Measurements from ENCODE around the gene CDKN2B-AS1.

Gene CDKN2B-AS1

DNA sequence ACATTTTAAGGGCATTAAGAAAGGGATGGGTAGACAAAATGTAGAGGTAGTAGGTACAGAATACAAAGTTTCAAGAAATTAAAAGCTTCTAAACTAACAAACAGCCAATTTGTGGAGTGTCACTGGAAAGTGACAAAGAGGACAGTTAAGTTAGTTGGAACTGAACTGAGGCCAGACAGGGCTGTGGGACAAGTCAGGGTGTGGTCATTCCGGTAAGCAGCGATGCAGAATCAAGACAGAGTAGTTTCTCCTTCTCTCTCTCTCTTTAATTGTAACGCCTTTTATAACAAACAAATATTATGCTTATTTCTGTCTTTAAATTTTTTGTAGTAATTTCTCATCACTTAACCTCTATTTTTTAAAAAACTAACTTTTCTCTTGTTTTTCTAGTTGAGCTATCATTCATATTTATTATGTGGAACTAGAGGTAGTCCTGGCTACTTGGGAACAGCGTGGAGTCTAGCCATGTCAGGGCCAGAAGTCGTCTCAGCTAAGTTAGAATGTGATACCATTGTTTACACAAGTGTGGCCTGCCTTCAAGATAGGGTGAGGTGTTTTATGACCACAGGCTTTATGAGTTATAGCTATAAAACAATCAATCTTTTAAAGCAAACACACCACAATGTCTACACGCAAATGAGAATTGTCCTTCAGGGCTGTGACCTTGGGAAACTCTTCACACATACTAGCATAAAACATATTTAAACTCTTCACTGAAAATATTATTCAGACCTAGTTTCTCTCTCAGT, 129.8 kb downstream of the CDKN2B-AS1 start:
- TF ChIP-seq Cebpa-rat (IDR thresholded peaks at IDR 0.05): no peak
- Histone ChIP-seq H3K4me2 (no peak overlapping the region), H3K27me3 (no peaks in the 10 kb centered on the region), H3K9ac (no peak overlapping the region), H4K20me1 (no peaks in the 10 kb centered on the region), H3K36me3 (no peaks in the 10 kb centered on the region), H3K27ac (no peak overlapping the region), H3K4me3 (no peak overlapping the region), H3K4me1 (no peaks in the 10 kb centered on the region), H3K9me3 (peaks cover 7% of the 10 kb centered on the region; the same call in 1 of the 2 replicates)

DNA sequence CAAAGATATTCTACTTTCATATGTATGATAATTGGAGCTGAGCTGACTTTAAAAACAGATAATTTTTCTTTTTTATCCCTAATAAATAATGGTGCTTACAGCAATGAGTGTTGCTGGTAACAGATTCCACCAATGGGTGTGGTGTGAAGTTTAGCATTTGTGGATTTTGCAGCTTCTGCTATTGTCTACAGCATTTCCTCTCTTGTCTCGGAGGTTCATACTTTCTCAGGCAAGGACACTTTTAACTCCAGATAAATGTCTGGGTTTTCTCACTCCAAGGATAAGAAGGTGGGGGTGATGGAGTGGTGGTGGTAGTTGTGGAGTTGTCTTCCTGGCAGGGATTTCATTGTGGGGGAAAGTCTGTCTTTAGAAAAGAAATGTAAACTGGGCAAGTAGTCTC, 134.5 kb downstream of the CDKN2B-AS1 start:
- H3K4me1 ChIP-seq: no peaks in the 10 kb centered on the region
- H3K4me2 ChIP-seq: no peak overlapping the region
- no peaks in the 10 kb centered on the region for H3K9me3 ChIP-seq
- H4K20me1 ChIP-seq: no peaks in the 10 kb centered on the region
- H3K27me3 ChIP-seq: no peaks in the 10 kb centered on the region
- TF ChIP-seq Cebpa-rat (IDR thresholded peaks at IDR 0.05): no peak
- no peak overlapping the region for H3K4me3 ChIP-seq
- H3K27ac ChIP-seq: no peak overlapping the region
- H3K36me3 ChIP-seq: no peaks in the 10 kb centered on the region
- no peak overlapping the region for H3K9ac ChIP-seq

DNA sequence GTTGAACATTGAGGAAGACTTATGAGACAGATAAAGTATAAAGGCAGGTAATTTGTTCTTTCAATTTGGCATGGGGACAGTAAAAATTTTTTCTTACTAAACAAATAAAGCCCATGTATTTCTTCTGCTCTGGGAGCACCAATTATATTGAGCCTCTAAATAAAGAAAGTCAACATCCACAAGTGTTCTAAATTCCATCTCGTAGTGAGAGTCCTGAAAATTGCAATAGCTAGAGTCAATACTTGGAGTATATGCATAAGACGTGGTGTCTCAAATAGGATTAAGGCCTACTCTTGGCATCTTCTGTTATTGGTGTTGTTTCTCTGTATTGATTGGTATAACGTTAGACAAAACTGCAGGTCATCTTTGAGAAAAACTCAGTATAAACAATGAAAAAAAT, 135.0 kb downstream of the CDKN2B-AS1 start:
- H3K4me1 ChIP-seq: no peaks in the 10 kb centered on the region
- no peak overlapping the region for H3K4me3 ChIP-seq
- no peak overlapping the region for H3K4me2 ChIP-seq
- no peaks in the 10 kb centered on the region for H4K20me1 ChIP-seq
- H3K27me3 ChIP-seq: no peaks in the 10 kb centered on the region
- H3K9ac ChIP-seq: no peak overlapping the region
- H3K27ac ChIP-seq: no peak overlapping the region
- TF ChIP-seq Cebpa-rat (IDR thresholded peaks at IDR 0.05): no peak
- no peaks in the 10 kb centered on the region for H3K9me3 ChIP-seq
- H3K36me3 ChIP-seq: no peaks in the 10 kb centered on the region

DNA sequence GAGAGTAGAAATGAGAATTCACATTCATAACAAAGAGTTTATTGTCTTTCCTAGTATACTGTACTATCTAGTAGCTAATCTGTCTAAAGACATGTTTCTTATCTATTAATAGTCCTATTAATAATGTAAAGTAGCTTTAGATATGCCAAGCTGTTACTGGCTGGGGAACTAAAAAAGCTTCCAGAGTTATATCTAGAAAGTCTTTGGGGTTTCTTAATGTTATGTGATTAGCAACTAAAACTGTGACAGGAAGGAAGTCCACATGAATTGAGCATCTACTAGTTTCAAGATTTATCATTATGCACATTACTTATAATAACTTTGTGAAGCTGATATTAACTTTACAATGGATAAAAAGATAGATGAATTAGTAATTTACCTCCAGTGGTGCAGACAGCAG, 137.2 kb downstream of the CDKN2B-AS1 start:
- no peak overlapping the region for H3K4me3 ChIP-seq
- H4K20me1 ChIP-seq: no peaks in the 10 kb centered on the region
- no peak overlapping the region for H3K27ac ChIP-seq
- no peaks in the 10 kb centered on the region for H3K36me3 ChIP-seq
- TF ChIP-seq Cebpa-rat (IDR thresholded peaks at IDR 0.05): no peak
- no peak overlapping the region for H3K4me2 ChIP-seq
- no peaks in the 10 kb centered on the region for H3K27me3 ChIP-seq
- H3K9me3 ChIP-seq: no peaks in the 10 kb centered on the region
- no peak overlapping the region for H3K9ac ChIP-seq
- H3K4me1 ChIP-seq: no peaks in the 10 kb centered on the region

DNA sequence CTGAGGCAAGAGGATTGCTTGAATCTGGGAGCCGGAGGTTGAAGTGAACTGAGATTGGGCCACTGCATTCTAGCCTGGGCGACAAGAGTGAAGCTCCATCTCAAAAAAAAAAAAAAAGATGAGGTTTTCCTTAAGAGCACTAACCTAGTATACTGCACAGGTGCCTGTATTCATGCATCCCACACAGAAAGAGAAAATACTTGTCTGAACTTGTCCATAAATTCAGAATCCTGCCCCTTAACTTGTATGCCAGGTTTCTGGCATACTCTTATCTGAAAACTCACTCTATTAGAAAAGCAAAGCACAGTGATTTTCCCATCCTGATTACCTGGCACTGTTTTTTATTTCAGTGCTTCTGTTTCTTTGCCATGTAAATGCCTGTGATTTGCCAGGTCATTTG, 139.8 kb downstream of the CDKN2B-AS1 start:
- no peaks in the 10 kb centered on the region for H3K9me3 ChIP-seq
- H4K20me1 ChIP-seq: no peaks in the 10 kb centered on the region
- H3K9ac ChIP-seq: no peak overlapping the region
- no peak overlapping the region for H3K4me2 ChIP-seq
- no peaks in the 10 kb centered on the region for H3K36me3 ChIP-seq
- no peak for TF ChIP-seq Cebpa-rat (IDR thresholded peaks at IDR 0.05)
- no peak overlapping the region for H3K4me3 ChIP-seq
- no peaks in the 10 kb centered on the region for H3K27me3 ChIP-seq
- no peaks in the 10 kb centered on the region for H3K4me1 ChIP-seq
- H3K27ac ChIP-seq: no peak overlapping the region

DNA sequence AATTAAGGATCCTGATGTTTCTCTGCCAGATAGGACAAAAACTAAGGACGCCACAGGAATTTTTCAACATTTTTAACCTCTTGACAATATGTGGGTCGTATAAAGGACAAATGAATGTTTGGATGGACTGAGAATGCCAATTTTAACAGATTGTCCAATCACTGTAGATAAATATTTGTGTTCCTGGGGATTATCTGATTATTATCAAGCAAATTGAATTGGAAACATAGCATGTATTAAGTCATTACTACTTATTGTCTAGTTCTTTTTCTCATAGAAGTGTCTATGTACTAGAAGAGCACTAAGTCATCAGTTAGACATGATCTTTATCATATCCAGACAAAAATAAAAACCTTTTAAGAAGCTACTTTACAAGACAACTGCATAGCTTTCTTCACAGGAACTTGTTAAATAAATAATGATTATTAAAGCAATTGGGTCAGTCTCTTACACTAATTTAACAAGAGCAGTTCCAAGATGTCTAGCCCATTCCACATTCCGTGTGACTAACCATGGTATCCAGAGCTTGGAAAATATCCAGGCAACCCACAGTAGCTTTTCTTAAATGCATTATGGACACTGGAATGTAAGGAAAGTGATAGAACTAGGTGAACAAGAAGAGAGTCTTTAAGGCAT, 142.0 kb downstream of the CDKN2B-AS1 start:
- Histone ChIP-seq H3K9ac (no peak overlapping the region), H3K4me1 (no peaks in the 10 kb centered on the region), H3K4me2 (no peak overlapping the region), H3K9me3 (no peaks in the 10 kb centered on the region), H4K20me1 (no peaks in the 10 kb centered on the region), H3K27me3 (no peaks in the 10 kb centered on the region), H3K27ac (no peak overlapping the region), H3K4me3 (no peak overlapping the region), H3K36me3 (no peaks in the 10 kb centered on the region)
- no peak for TF ChIP-seq Cebpa-rat (IDR thresholded peaks at IDR 0.05)

DNA sequence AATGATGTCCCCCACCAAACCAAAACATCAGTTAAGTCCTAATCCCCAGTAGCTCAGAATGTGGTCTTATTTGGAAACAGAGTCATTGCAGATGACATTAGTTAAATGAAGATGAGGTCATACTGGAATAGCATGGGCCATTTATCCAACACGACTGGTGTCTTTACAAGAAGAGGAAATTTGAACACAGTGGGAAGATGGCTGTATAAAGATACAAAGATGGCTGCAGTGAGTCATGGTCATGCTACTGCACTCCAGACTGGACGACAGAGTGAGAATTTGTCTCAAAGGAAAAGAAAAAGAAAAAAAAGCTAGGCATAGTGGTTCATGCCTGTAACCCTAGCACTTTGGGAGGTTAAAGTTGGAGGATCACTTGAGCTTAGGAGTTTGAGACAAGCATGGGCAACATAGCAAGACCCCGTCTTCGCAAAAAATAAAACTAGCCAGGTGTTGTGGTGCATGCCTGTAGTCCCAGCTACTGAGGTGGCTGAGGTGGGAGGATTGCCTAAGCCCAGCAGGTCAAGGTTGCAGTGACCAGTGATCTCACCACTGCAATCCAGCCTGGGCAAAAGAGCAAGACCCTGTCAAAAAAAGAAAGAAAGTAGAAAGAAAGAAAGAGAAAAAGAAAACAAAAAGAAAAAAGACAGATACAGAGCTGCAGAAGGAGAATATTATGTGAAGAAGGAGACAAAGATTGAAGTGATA, 144.5 kb downstream of the CDKN2B-AS1 start:
- Histone ChIP-seq H3K4me2 (no peak overlapping the region), H3K36me3 (no peaks in the 10 kb centered on the region), H3K27me3 (no peaks in the 10 kb centered on the region), H4K20me1 (no peaks in the 10 kb centered on the region), H3K4me1 (no peaks in the 10 kb centered on the region), H3K27ac (no peak overlapping the region), H3K9ac (no peak overlapping the region), H3K4me3 (no peak overlapping the region), H3K9me3 (no peaks in the 10 kb centered on the region)
- TF ChIP-seq Cebpa-rat (IDR thresholded peaks at IDR 0.05): no peak

DNA sequence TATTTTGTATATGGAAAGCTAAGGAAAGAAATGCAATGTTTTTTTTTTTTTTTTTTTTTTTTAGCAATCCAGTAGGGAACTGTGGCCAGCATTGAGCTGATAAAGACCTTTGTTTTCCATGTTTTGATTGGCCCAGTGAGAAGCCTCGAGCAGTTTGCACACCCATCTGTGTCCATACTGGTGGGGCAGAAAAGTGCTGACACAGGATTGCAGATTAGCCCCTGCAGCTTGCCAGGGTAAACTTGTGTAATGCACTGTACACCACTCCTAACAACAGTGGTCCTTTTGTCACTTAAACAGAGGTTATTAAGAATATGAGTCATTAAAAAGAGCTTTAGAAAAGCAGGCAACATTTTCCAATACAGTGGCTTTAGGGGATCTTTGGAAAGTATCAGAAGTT, 147.3 kb downstream of the CDKN2B-AS1 start:
- H3K4me1 ChIP-seq: no peaks in the 10 kb centered on the region
- no peak overlapping the region for H3K4me3 ChIP-seq
- H3K4me2 ChIP-seq: no peak overlapping the region
- H3K27me3 ChIP-seq: no peaks in the 10 kb centered on the region
- no peak for TF ChIP-seq Cebpa-rat (IDR thresholded peaks at IDR 0.05)
- H3K27ac ChIP-seq: no peak overlapping the region
- no peaks in the 10 kb centered on the region for H3K9me3 ChIP-seq
- H4K20me1 ChIP-seq: no peaks in the 10 kb centered on the region
- no peak overlapping the region for H3K9ac ChIP-seq
- no peaks in the 10 kb centered on the region for H3K36me3 ChIP-seq

DNA sequence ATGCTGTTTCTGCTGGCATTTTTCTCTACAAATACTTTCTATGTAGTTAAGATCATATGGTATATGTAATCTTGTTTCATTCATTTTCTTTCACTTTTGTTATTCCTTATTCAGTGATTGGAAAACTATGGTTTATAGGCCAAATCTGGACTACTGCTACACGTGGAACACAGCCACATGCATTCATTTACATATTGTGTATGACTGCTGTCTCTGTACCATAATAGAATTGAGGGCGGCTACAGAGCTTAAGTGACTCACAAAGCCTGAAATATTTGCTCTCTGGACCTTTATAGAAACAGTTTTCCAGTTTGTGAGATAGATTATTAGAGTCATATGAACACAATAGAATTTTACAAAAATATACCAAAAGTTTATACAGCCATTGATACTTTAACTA, 148.1 kb downstream of the CDKN2B-AS1 start:
- no peak for TF ChIP-seq Cebpa-rat (IDR thresholded peaks at IDR 0.05)
- H3K27me3 ChIP-seq: no peaks in the 10 kb centered on the region
- no peaks in the 10 kb centered on the region for H3K36me3 ChIP-seq
- H3K9me3 ChIP-seq: no peaks in the 10 kb centered on the region
- no peak overlapping the region for H3K9ac ChIP-seq
- H3K4me3 ChIP-seq: no peak overlapping the region
- H4K20me1 ChIP-seq: no peaks in the 10 kb centered on the region
- H3K4me2 ChIP-seq: no peak overlapping the region
- H3K27ac ChIP-seq: no peak overlapping the region
- H3K4me1 ChIP-seq: no peaks in the 10 kb centered on the region

Measured in BLaER1 (cell line).